CD14-positive monocyte (primary cell): Measurements from ENCODE around the gene TBC1D9B. TPM values are rescaled to one million over a fixed set of nuclear protein-coding genes. Genes with fewer than 3 reads are reported as not detected.

ENCODE experiments used
- DNase-seq, 3 donors: peaks; one replicate each; pipeline ENCODE4 v3.0.0-alpha.2; 2011 to 2022
- H2AFZ ChIP-seq: 2 replicates; pipeline ENCODE4 v1.6.0; 2012; ENCODE audit warnings: mild to moderate bottlenecking, low read depth, low read length, inconsistent platforms; ENCODE audit not compliant: insufficient read depth, poor library complexity, severe bottlenecking
- H3K27ac ChIP-seq, 2 donors: 1 replicate in 1 of 2; 2 replicates in 1 of 2; pipeline ENCODE4 v1.5.1; 2012 to 2013; ENCODE audit warnings: low read length in 2 of 2, control low read depth in 1 of 2, inconsistent platforms in 1 of 2, low read depth in 1 of 2, mild to moderate bottlenecking in 1 of 2
- H3K27me3 ChIP-seq, 2 donors: one replicate each; pipeline versions ENCODE4 v1.6.0 to v1.6.1; 2011 to 2013; ENCODE audit warnings: low read length in 2 of 2; ENCODE audit not compliant: control insufficient read depth in 2 of 2, insufficient read depth in 2 of 2
- H3K36me3 ChIP-seq, 2 donors: replicated peaks in 1 of 2; 1 replicate in 1 of 2; 2 replicates in 1 of 2; pipeline versions ENCODE4 v1.5.1 to v1.6.1; 2012 to 2013; ENCODE audit warnings: low read length in 2 of 2, control low read depth in 1 of 2, inconsistent platforms in 1 of 2, mild to moderate bottlenecking in 1 of 2; ENCODE audit not compliant: insufficient read depth in 2 of 2, control insufficient read depth in 1 of 2
- H3K4me1 ChIP-seq, 2 donors: 1 replicate in 1 of 2; 2 replicates in 1 of 2; pipeline versions ENCODE4 v1.5.1 to v1.6.1; 2012 to 2013; ENCODE audit warnings: low read length in 2 of 2, control low read depth in 1 of 2, inconsistent platforms in 1 of 2, mild to moderate bottlenecking in 1 of 2, moderate library complexity in 1 of 2; ENCODE audit not compliant: insufficient read depth in 2 of 2, control insufficient read depth in 1 of 2
- H3K4me2 ChIP-seq: replicated peaks from 2 replicates; pipeline ENCODE3; 2012; ENCODE audit warnings: low read length, moderate library complexity, mild to moderate bottlenecking; ENCODE audit not compliant: poor library complexity, severe bottlenecking; ENCODE audit errors: extremely low read depth
- H3K4me3 ChIP-seq, 3 experiments: fragments of 200-600 bp in 1 of 3; sonication (generic) in 1 of 3; replicated peaks in 1 of 3; 1 replicate in 2 of 3; 2 replicates in 1 of 3; pipeline ENCODE4 v1.5.1; 2011 to 2013; ENCODE audit warnings: low read length in 3 of 3, mild to moderate bottlenecking in 3 of 3, control low read depth in 2 of 3, low read depth in 2 of 3, inconsistent platforms in 1 of 3, moderate library complexity in 1 of 3
- H3K79me2 ChIP-seq: 2 replicates; pipeline ENCODE4 v1.6.0; 2012; ENCODE audit warnings: mild to moderate bottlenecking, control low read depth, inconsistent platforms, low read length, moderate library complexity; ENCODE audit not compliant: insufficient read depth
- H3K9ac ChIP-seq: 2 replicates; pipeline ENCODE4 v1.6.0; 2017; ENCODE audit warnings: low read length, mild to moderate bottlenecking; ENCODE audit not compliant: insufficient read depth, poor library complexity, severe bottlenecking
- H3K9me3 ChIP-seq, 2 donors: replicated peaks in 1 of 2; 1 replicate in 1 of 2; 2 replicates in 1 of 2; pipeline versions ENCODE4 v1.5.1 to v1.6.1; 2012 to 2013; ENCODE audit warnings: low read length in 2 of 2, control low read depth in 1 of 2; ENCODE audit not compliant: control insufficient read depth in 1 of 2, insufficient read depth in 1 of 2
- H4K20me1 ChIP-seq: 2 replicates; pipeline ENCODE4 v1.6.0; 2012; ENCODE audit warnings: mild to moderate bottlenecking, low read length, control low read depth, moderate library complexity; ENCODE audit not compliant: insufficient read depth
- H3K27ac Mint-ChIP-seq, 7 donors: one replicate each; pipeline ENCODE4 v1.8.0; 2020; ENCODE audit warnings: mild to moderate bottlenecking in 7 of 7, mixed read lengths in 7 of 7, moderate library complexity in 6 of 7, inconsistent platforms in 2 of 7
- H3K27me3 Mint-ChIP-seq, 3 donors: one replicate each; pipeline ENCODE4 v1.8.0; 2021 to 2022; ENCODE audit warnings: low read depth in 3 of 3, mild to moderate bottlenecking in 3 of 3, mixed read lengths in 3 of 3, moderate library complexity in 3 of 3, inconsistent platforms in 1 of 3
- H3K36me3 Mint-ChIP-seq, 2 donors: one replicate each; pipeline ENCODE4 v1.8.0; 2020; ENCODE audit warnings: mixed read lengths in 2 of 2, inconsistent platforms in 1 of 2, mild to moderate bottlenecking in 1 of 2
- H3K4me1 Mint-ChIP-seq: one replicate; pipeline ENCODE4 v1.8.0; 2020; ENCODE audit warnings: mild to moderate bottlenecking, mixed read lengths
- H3K4me3 Mint-ChIP-seq, 2 donors: one replicate each; pipeline ENCODE4 v1.8.0; 2020; ENCODE audit warnings: mild to moderate bottlenecking in 2 of 2, mixed read lengths in 2 of 2, moderate library complexity in 1 of 2
- H3K9me3 Mint-ChIP-seq, 7 donors: one replicate each; pipeline ENCODE4 v1.8.0; 2020 to 2022; ENCODE audit warnings: mixed read lengths in 7 of 7, mild to moderate bottlenecking in 6 of 7, moderate library complexity in 6 of 7, inconsistent platforms in 2 of 7
- WGBS: methylation state at CpG from one replicate; pipeline ENCODE4 v1.1.5; 2013; ENCODE audit warnings: missing lambda C conversion rate; ENCODE audit not compliant: insufficient coverage; 5-methylcytosine and 5-hydroxymethylcytosine counted together
- intact Hi-C, 2 donors: fragments of 100-400 bp; cut with micrococcal nuclease; formaldehyde crosslinking; loops; one replicate each; pipeline versions ENCODE4 v1.15.0 to v1.15.1; 2023
- polyA plus RNA-seq, 3 donors: library from polyadenylated mRNA; depleted of rRNA in 1 of 3; unstranded in 2 of 3; stranded (reverse) in 1 of 3; fragments of 300-500 nt in 2 of 3; fragments of >200 nt in 1 of 3; fragmentation: Illumina TruSeq in 2 of 3; gene quantifications; 1 replicate in 2 of 3; 2 replicates in 1 of 3; pipeline ENCODE4 v1.2.3, GENCODE V29; 2012 to 2021
- TF ChIP-seq, protein P1 (sequence below): fragments of 200-600 bp; IDR thresholded peaks from one replicate; pipeline ENCODE4 v1.8.0; 2022; ENCODE audit warnings: antibody characterized with exemption, mild to moderate bottlenecking

Gene TBC1D9B
- polyA plus RNA-seq, 3 donors: 13.4 to 116 (median 26.3) TPM

DNA sequence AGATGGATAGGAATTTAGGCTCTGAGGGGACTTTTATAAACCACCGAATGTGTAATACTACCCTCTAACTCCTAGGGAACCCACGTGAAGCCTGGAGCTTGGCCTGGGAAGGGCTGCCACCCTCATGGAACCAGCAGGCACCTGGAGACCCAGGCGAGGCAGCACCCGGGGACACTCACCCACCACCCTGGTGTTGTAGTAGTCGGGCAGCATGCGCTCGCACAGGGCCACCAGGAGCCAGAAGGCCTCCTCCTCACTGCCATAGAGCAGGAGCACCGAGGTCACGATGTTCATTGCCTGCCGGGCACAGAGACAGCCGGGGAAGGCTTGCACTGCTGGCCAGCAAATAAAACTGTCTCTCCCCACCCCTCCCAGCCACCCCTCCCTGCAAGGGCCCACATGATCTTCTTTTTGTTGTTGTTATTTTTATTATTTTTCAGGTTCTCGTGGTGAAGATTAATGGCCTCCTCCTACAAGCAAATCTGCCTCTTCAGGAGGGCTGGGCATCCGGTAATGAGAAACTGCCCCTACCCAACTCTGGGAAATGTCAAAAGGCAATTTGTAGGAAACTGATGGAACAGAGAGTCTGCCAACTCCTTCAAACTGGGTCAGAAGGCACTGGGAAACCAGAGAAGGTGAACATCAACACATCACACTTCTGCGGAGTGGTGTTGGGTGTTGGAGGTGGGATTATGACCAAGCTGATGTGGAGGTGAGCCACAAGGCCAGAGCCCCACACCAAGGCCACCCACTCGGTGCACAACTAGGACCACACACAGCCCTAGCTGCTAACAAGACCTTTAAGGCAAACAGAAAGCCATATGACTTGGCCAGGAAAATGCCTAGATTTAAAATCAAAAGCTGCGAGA lies 31.7 kb downstream of the TBC1D9B start:
- Mint-ChIP-seq H3K27me3 (no peaks in the 10 kb centered on the region), H3K27ac (peak overlapping the region in 2 of 7 donors; percentile 35 to 62), H3K36me3 (peaks cover 61 to 86% of the 10 kb centered on the region in 2 donors), H3K4me1 (peaks cover 9% of the 10 kb centered on the region), H3K4me3 (no peak overlapping the region), H3K9me3 (no peaks in the 10 kb centered on the region)
- Histone ChIP-seq H3K4me2 (no peak overlapping the region), H4K20me1 (no peaks in the 10 kb centered on the region), H3K4me1 (peaks cover 9 to 10% of the 10 kb centered on the region in 2 donors), H3K27ac (peak overlapping the region in 1 of 2 donors; percentile 66), H3K36me3 (peaks cover 80 to 88% of the 10 kb centered on the region in 2 donors), H3K9me3 (no peaks in the 10 kb centered on the region), H2AFZ (no peak overlapping the region), H3K79me2 (no peaks in the 10 kb centered on the region), H3K4me3 (no peak overlapping the region), H3K27me3 (no peaks in the 10 kb centered on the region), H3K9ac (no peak overlapping the region)
- no peak for DNase-seq
- intact Hi-C loops: no loop called here
- 96% methylated on average over 9 of the region's 16 CpGs for WGBS
- TF ChIP-seq, protein P1, sequence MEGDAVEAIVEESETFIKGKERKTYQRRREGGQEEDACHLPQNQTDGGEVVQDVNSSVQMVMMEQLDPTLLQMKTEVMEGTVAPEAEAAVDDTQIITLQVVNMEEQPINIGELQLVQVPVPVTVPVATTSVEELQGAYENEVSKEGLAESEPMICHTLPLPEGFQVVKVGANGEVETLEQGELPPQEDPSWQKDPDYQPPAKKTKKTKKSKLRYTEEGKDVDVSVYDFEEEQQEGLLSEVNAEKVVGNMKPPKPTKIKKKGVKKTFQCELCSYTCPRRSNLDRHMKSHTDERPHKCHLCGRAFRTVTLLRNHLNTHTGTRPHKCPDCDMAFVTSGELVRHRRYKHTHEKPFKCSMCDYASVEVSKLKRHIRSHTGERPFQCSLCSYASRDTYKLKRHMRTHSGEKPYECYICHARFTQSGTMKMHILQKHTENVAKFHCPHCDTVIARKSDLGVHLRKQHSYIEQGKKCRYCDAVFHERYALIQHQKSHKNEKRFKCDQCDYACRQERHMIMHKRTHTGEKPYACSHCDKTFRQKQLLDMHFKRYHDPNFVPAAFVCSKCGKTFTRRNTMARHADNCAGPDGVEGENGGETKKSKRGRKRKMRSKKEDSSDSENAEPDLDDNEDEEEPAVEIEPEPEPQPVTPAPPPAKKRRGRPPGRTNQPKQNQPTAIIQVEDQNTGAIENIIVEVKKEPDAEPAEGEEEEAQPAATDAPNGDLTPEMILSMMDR: no peak

DNA sequence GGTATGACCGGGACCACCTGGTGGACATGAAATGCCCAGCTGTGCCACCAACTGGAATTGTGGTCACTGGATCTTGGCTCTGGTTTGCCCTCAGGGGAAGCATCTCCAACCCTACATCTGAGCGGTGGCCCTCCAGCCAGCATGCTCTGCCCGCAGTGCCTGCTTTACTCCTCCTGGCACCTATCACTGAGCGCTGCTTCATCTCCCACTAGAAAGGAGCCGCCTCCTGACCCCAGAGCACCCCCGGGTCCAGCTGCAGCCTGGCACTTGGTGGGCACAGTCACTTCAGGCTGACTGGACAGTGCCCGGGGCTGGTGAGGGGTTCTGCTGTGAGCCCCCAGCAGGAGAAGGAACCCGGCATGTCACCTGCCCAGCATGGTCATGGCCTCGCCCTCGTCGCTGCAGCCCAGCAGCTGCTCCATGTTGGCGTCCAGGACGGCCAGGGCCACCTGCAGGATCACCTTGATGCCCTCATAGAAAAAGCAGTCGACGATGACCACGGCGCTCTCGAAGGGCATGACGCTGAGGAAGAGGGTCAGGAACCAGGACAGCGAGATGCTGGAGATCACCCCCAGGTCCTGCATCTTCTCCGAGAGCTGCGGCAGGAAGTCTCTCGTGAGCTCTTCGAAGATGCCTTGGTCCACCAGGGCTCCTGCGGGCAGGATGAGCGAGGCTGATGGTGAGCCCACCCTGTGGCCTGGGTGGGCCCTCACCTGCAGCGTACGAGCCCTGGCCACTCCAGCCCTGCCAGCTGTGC lies 33.0 kb downstream of the TBC1D9B start:
- Histone ChIP-seq H3K36me3 (peaks cover 80 to 88% of the 10 kb centered on the region in 2 donors), H3K9ac (no peak overlapping the region), H3K4me3 (no peak overlapping the region), H3K79me2 (no peaks in the 10 kb centered on the region), H3K9me3 (no peaks in the 10 kb centered on the region), H3K27me3 (no peaks in the 10 kb centered on the region), H3K4me1 (peaks cover 9 to 10% of the 10 kb centered on the region in 2 donors), H3K27ac (no peak overlapping the region), H3K4me2 (no peak overlapping the region), H4K20me1 (no peaks in the 10 kb centered on the region), H2AFZ (no peak overlapping the region)
- over 99% methylated on average over 26 of the region's 28 CpGs for WGBS
- Mint-ChIP-seq H3K36me3 (peaks cover 66 to 88% of the 10 kb centered on the region in 2 donors), H3K27me3 (no peaks in the 10 kb centered on the region), H3K4me1 (peaks cover 9% of the 10 kb centered on the region), H3K4me3 (no peak overlapping the region), H3K9me3 (no peaks in the 10 kb centered on the region), H3K27ac (no peak overlapping the region)
- no peak for DNase-seq
- intact Hi-C loops: no loop called here
- TF ChIP-seq, protein P1: no peak
